HTR-8/SVneo (cell line): ENCODE results near the gene NEDD8.
"Not testable (repeated sequence)": the region's sequence is repeated elsewhere in the genome, so short reads cannot be mapped to it uniquely, and the experiment has no call there.

ENCODE experiments used
- DNase-seq: peaks from one replicate; pipeline ENCODE4 v3.0.0; 2011; ENCODE audit warnings: low spot score, mixed read lengths; ENCODE audit not compliant: insufficient read length
- FAIRE-seq: peaks from 2 replicates; lab custom pipeline; 2011; peaks lifted over from hg19 to GRCh38; lab: Jason Lieb, UNC

Gene NEDD8

DNA sequence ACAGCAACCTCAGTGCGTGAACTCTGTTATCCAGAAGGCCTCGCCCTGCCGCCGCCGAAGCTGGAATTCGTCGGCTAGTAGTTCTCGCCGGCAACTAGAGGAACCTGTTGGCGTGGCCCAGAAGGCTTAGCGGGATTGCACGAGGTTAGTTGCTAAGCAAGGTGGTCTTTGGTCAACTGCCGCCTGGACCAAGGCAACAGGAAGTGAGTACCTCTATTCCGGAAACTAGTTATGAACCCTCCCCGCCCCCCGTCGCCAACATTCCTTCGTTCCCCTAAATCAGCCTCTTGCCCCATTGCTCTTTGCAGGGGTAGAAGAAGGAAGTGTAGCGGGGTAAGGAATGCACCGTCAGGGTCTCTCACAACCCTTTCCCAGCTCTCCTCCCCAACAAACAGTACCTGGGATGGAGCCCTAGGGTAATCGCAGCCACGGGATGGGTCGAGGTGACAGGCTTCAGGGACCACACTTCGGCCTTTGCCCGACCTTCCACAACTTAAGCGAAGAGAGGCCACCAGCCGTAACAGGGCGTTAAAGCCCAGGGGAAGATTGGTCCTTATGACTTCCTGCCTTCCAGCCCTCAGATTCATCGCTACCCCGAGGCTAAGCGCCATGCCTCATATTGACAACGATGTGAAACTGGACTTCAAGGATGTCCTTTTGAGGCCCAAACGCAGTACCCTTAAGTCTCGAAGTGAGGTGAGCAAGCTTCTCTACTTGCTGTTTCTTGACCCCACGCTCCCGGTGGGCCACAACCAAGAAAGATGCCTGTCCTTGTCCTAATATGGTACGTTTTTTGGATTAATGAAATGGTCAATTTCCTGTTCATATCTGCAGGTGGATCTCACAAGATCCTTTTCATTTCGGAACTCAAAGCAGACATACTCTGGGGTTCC is 724 bp upstream of the NEDD8 start, which contains the start of gene GMPR2:
TSS of gene GMPR2 (plus strand) at position 285 of the 893 bp plus-strand sequence. CDS start at position 610, 325 bp downstream.
- no peak for FAIRE-seq

DNA sequence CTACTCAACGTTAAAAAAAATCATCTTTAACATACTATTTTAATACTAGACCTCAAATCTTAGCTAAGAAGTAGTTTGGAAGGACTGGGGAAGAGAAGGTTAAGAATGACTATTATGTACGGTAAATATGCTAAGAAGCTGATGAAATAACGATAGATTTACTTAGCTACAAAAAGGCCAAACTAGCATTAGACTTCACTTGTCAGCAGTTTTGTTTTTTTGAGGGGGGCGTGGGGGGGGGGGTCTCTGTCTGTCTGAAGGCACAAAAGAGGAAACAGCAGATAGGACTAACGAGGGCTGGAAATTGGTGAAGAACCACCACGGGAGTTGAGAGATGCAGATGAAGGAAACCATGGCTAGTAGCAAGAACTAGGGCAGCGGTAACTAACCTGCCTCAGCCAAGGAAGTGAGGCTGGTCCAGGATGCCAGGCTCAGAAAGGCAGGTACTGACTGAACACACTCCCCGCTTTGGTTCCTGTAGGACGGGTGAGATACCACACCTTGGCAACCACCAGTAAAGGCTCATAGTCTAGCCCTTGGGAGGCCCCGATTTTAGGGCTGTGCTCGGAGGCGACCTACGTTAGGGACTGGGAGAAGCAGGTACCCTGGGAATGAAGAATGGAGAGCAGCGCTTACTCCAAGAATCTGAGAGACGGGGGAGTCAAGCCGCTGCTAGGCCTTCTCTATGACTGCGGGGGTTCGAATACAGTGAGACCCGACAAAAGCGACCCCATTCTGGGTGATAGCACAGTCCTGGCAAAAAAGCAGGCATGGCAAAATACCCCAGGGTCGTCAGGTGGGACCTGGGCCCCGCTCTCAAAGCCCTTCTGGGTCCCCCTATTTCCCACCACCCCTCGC is 675 bp downstream of the NEDD8 start:
- FAIRE-seq = no peak
- no peak for DNase-seq

More for the DNA sequence above, 724 bp upstream of the NEDD8 start, which contains the start of gene GMPR2:
- peak; percentile 45 for DNase-seq

DNA sequence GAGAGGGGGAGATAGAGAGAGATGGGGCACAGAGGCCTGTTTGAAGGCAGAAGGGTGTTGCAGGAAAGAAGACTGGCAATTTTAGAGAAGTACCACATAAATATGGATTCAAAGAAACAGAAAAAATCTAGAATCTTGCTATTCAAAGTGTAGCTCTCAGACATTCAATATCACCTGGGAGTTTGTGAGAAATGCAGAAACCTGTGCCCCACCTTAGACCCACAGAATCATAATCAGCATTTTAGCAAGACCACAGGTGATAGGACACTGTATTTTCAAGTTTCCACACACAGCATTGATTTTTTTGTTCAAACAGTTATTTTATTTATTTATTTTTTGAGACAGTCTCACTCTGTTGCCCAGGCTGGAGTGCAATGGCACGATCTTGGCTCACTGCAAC is 3.3 kb downstream of the NEDD8 start:
- no peak for FAIRE-seq

DNA sequence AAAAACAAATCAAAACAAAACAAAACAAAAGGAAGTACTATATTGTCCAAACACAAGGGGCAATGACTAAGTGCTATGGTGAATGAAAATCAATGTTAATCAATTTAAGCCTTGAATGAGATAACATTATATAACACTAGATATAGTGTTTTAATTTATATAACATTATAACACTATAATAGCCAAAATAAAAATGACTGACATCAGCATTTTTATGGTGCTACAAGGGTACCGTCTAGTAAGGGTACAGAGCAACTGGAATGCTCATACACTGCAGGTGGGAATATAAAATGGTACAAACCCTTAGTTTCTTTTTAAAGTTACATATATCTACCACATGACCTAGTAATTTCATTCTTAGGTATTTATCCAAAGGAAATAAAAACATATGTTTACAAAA is 5.7 kb downstream of the NEDD8 start:
- no peak for FAIRE-seq

More for the DNA sequence above, 3.3 kb downstream of the NEDD8 start:
- DNase-seq = no peak

DNA sequence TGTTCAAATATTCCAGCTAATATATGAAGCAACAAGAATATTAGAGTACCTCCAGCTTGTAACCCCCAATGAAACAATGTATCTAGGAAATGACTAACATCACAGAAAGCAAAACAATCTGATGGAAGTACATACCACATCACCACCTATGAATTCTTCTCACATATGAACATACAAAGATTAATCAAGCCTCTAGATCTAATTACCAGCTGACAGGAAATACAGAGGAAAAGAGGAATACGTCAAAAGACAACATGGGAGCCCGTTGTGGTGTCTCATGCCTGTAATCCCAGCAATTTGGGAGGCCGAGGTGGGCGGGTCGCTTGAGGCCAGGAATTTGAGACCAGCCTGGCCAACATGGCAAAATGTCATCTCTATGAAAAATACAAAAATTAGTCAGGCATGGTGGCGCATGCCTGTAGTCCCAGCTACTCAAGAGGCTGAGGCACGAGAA is 7.5 kb downstream of the NEDD8 start:
- no peak for FAIRE-seq
- DNase-seq = no peak

More for the DNA sequence above, 5.7 kb downstream of the NEDD8 start:
- no peak for DNase-seq

DNA sequence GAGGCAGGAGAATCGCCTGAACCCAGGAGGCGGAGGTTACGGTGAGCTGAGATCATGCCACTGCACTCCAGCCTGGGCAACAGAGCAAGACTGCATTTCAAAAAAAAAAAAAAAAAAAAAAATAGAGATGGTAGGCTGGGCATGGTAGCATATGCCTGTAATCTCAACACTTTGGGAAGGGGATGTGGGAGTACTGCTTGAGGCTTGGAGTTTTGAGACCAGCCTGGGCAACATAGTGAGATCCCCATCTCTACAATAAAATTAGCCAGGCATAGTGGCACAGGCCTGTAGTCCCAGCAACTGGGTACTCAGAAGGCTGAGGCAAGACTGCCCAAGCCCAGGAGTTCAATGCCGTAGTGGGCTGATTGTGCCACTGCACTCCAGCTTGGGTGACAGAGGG is 9.2 kb downstream of the NEDD8 start:
- not testable (repeated sequence) for FAIRE-seq, DNase-seq

DNA sequence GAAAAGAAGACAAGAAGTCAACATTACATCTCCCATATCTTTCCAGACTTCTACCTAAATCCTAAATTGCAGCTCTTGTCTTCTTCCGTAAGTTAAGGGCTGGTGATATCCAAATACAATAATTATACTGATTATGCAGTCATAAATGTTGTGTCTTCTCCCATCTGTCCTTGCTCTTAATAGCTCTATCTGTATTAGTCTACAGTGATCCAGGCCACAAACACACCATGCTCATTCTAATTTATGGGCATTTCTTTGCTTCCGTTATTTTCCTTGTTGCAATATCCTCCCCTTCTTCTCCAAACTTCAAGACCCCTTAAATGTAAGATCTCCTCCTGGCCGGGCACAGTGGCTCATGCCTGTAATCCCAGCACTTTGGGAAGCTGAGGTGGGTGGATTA is 12.6 kb downstream of the NEDD8 start:
- DNase-seq = no peak
- no peak for FAIRE-seq

DNA sequence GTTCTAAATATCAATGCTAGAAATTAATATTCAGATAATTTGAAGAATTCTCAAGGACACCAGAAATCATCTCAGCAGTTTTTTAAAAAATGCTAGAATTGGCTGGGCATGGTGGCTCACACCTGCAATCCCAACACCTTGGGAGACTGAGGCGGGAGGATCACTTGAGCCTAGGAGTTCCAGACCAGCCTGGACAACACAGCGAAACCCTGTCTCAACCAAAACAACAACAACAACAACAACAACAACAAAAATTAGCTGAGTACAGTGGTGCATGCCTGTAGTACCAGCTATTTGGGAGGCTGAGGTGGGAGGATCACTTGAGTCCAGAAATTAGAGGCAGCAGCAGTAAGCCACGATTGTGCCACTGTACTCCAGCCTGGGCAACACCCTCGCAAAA is 13.1 kb downstream of the NEDD8 start:
- DNase-seq (no peak), FAIRE-seq (no peak)

DNA sequence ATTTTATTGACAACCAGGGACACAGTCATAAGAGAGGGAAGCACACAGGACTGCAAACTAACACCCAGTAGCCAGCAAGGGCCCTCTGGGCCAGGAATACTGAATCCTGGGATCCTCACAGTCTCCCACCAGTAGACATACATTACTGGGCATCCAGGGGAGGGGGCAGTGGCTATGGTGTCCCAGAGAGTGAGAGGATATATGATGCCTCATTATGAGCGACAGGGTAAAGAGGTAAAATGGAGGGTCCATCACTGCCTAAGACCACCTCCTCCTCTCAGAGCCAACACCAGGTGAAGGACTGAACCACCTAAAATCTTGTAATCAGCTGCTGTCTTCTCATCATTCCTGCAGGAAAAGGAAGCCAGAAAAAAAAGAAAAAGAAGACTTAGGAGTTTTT is 15.3 kb downstream of the NEDD8 start:
- not testable (repeated sequence) for FAIRE-seq, DNase-seq

DNA sequence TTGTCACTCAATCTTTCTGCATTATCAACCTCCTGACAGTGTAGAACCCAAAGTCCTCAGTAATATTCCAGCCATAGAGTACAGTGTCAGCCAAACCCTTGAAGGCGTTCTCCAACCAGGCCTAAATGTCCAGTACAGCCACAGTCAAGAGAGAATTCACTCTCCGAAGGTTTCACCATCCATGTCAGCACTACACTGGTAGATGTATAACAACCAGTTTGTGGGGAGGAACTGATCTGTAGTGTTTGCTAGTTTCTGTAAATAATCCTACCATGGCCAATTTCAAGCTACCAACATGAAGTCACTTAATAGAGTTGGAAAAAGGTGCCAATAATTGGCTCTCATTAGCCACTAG is 15.8 kb downstream of the NEDD8 start:
- no peak for FAIRE-seq
- DNase-seq = no peak

DNA sequence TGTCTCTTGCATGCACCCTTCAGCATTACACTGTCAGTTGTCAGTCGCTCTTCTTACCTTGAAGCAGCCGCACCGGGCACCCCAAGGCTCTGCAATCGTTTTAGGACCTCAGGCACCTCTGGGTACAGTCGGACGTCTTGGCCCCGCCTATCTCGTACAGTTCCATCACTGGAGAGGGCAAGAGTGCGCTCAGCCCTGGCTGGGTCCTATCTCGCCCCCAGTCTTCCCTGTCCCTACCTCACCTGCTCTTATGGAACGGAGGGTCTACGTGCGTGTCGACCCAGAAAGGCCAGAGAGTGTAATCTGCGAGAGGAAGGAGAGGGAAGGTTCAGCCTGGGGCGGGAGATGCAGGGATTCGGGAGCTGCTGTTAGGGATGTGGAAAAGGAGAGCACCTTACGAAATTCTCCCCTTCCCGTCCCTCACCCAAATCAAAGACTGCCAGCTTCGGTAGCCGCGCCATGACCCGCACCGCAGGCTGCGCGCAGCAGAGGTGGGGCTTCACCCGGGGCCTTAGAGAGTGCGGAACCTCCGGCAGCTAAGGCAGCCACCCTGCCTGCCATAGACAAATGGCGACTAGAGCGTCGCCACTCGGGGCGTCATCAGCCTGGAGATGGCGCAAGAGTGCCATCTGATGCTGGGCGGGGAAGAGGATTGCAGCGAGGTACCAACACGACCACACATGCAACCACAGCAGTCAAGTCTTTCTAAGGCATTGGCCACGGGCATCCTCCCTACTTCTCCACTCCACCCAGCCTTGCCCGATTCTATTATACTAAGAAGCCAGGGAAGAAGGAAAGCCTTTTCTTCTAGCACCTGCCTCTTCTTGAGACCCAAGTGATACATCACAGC is 16.4 kb downstream of the NEDD8 start, which contains the start of gene MDP1:
TSS of gene MDP1 (minus strand) at position 572 of the 850 bp plus-strand sequence. CDS start at position 461, 111 bp downstream.
- FAIRE-seq (peak; percentile 16), DNase-seq (peak; percentile 77)

DNA sequence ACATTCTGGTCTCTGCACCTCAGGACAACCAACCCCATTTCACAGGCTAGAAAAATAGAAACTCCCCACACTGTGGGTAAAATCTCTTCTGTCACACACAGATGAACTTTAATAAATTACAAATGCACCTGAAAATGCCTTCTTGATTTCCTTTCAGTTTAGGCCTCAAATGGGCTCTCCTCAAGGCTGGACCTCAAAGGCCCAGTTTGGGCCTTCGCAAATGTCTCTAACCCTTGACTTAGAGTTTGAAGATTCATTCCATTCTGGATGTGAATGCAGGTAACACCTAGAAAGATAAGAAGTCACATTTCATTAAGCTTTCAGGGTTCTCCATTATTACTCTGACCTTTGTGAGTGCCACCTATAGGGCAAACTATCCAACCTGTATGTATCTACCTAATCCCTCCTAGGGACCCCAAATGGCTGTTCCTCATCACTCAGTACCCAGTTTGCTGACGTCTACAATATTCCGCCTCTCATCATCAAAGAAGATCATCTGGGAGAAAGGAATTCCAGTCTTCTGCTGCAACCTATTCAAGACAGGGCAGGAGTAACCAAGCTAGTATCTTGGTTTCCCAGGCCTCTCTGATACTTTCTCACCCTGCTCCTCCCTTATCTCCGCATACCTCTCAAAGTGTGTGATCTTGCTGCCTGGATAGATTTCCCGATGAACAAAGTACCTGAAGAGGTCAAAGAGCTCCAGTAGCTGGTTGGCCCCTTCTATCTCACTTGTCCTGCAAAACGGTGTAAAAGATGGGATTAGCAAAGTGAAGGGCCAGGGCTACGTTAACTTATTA is 18.1 kb downstream of the NEDD8 start:
- DNase-seq (no peak), FAIRE-seq (no peak)

DNA sequence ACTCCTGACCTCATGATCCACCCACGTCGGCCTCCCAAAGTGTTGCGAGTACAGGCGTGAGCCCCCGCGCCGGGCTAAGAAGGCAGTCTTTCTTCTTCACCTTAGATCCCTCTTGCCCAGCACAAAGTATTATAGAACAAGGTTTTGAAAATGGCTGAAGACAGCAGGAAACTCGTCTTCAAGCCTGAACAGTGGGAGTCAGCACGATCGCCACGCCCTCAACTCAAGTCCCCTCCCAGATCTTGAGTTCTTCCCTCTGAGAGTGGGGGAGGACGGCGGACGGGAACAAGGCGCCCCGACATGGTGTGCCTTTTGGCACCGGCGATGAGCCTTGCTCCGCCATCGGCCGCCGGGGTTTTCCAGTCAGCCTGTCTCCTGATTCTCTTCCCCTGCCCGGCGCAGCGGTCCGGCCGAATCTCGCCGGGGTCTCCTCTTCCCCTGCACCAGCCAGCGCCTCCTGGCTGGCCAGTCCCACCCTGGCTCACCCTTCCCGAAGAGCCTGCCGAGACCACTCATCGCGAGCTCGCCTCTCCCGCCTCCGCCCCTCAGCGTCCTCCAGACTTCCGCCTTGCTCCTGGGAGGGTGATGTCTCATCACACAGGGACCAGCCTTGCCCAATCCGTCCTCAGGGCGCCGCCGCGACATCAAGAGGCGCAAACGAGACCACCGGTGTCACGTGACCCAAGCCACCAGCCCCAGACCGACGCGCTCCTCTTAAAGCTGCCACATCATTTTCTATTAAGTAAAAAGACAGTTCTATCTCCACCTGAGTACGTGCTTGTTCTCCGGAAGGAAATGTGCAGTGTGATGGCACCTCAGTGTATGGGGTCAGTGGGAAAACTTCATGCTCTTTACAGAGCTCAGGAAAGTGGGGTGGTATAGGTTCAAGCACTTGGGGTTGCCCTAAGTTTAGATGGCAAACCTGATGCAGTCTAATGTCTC is 19.0 kb downstream of the NEDD8 start, which contains the start of gene CHMP4A:
TSS of gene CHMP4A (minus strand) at position 565 of the 942 bp plus-strand sequence. CDS start at position 516, 49 bp downstream.
- peak; percentile 69 for FAIRE-seq
- peak; percentile 94 for DNase-seq

DNA sequence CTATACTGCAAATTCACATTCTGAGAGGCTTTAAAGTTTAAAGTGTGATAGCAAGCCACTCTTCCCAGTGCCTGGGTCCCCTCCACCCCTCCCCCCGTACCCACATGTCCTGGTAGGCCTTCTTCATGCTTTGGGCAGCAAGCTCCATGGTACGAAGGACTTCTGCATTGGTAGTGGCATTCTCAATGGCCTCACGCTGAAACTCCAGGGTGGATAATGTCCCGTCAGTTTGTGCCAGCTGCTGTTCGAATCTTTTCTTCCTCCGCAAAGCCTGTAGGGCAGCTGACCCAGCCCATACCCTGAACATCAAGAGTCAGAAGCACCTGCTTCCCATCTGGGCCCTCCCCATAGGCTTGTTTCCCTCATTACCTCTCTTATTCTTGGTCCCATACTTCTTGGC is 20.9 kb downstream of the NEDD8 start:
- FAIRE-seq (no peak), DNase-seq (no peak)

DNA sequence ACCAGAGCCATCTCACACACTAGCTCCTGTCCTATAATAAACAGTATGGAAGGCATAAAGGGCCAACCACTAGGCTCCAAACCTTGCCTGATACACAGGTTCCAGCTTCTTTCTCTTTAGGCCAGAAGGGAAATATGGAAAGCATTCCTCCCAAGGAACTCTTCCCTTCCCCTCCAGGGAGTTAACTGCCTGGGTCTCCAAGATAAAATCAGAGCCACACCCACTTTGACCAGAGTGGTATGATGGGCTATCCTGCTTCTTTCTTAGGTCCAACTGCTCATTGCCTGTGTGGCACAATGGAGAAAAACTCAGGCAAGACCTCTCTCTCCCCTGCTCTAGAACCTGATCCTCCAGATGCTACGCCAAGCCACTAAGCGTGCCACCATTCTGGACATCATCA is 24.5 kb downstream of the NEDD8 start:
- no peak for FAIRE-seq
- no peak for DNase-seq

DNA sequence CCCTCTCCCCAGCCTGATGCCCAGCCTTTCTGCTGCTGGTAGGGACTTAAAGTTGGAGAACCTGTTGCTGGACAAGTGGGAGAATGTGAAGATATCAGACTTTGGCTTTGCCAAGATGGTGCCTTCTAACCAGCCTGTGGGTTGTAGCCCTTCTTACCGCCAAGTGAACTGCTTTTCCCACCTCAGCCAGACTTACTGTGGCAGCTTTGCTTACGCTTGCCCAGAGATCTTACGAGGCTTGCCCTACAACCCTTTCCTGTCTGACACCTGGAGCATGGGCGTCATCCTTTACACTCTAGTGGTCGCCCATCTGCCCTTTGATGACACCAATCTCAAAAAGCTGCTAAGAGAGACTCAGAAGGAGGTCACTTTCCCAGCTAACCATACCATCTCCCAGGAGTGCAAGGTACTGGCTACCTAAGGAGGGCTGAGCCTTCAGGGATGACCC is 25.0 kb downstream of the NEDD8 start:
- FAIRE-seq (no peak), DNase-seq (no peak)

DNA sequence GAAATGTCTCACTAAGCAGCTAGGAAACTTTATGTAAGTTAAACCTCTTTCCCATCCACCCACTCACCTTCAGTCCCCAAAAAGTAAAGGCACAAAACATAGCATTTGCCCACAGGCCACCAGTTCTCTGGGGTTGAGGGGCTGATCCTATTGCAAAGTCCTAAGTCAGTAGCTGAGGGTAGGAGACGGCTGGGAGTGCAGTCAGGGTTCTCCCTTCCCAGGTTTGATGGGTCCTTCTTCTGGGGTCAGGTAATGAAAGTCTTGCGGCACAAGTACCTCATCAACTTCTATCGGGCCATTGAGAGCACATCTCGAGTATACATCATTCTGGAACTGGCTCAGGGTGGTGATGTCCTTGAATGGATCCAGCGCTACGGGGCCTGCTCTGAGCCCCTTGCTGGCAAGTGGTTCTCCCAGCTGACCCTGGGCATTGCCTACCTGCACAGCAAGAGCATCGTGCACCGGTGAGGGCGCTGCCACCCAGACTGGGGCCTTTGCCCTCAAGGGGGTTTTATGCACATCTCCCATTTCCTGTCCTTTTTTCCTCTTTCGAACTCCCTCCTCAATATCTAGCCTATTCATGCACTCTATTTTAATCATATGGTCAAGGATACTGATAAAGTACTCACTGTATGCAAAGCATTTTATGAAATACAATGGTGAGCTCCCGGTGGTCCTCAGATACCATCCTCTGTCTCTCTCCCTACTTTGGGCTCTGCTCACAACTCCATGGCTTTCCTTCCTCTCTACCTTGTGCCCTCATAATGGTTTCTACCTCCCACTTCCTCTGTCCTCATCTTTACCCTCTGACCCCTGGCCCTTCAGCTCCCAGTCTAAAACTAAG is 25.7 kb downstream of the NEDD8 start:
- DNase-seq = no peak
- FAIRE-seq = no peak
